ENCODE data around the gene ERICH6B. TPM values are rescaled to one million over a fixed set of nuclear protein-coding genes. Genes with fewer than 3 reads are reported as not detected.

Gene ERICH6B
- total and polyA plus RNA-seq, 4 donors, result not detected

DNA sequence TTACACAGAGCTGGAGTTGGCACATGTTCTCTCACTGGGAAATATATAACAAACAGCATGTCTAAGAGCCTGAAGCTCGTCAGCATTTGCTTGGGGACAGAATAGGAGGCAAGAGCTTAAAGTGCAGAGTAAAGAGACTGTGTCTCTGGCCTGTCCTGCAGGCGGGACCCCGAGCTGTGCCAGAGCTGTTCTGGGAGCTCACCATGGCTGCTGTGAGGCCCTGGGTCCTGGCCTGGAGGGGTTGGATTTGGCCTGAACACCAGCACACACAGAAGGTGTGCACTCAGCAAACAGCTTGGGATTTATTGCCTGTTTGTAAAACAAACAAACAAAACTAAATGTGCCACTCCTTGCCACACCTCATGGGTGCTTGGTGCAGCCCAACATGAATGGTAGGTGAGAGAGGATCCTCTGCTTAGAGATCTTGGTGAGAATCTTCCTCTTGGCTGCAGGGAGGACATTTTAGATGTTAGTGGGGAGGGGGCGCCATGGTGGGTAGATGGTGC, 60.9 kb downstream of the ERICH6B start:
- WGBS, 2 donors, result 92 to 95% methylated on average over 4 of the region's 4 CpGs
- H3K4me3 ChIP-seq, result no peak overlapping the region
- H3K4me1 ChIP-seq (ENCODE audit: control insufficient read depth in 5 of 5, insufficient read depth in 5 of 5, low read length in 5 of 5), result no peaks in the 10 kb centered on the region
- ATAC-seq (ENCODE audit: insufficient read depth, low FRiP score), result no peak
- no peaks in the 10 kb centered on the region for H3K27me3 ChIP-seq (ENCODE audit: control insufficient read depth in 3 of 3, insufficient read depth in 3 of 3, low read length in 2 of 3)
- DNase-seq, result no peak
- no peaks in the 10 kb centered on the region for H3K36me3 ChIP-seq (ENCODE audit: control insufficient read depth in 4 of 4, insufficient read depth in 4 of 4, low read length in 4 of 4)
- H3K9me3 ChIP-seq (ENCODE audit: control insufficient read depth in 4 of 4, insufficient read depth in 3 of 4, low read length in 3 of 4), result peaks cover 0 to 9% (median 0%) of the 10 kb centered on the region in 4 donors
- no peak overlapping the region for H3K9ac ChIP-seq (ENCODE audit: insufficient read depth in 1 of 2, low read length in 2 of 2)
- TF ChIP-seq CTCF (IDR thresholded peaks at IDR 0.05; ENCODE audit: control extremely low read depth, extremely low read depth), result no peak
- H3K27ac ChIP-seq (ENCODE audit: low read depth in 1 of 2, low read length in 1 of 2), result no peak overlapping the region

- Histone ChIP-seq H3K9me3 (ENCODE audit: control insufficient read depth in 4 of 4, insufficient read depth in 3 of 4, low read length in 3 of 4) (no peaks in the 10 kb centered on the region), H3K9ac (ENCODE audit: insufficient read depth in 1 of 2, low read length in 2 of 2) (no peak overlapping the region), H3K27me3 (ENCODE audit: control insufficient read depth in 3 of 3, insufficient read depth in 3 of 3, low read length in 2 of 3) (no peaks in the 10 kb centered on the region), H3K27ac (ENCODE audit: low read depth in 1 of 2, low read length in 1 of 2) (no peak overlapping the region), H3K4me1 (ENCODE audit: control insufficient read depth in 5 of 5, insufficient read depth in 5 of 5, low read length in 5 of 5) (no peaks in the 10 kb centered on the region), H3K4me3 (no peak overlapping the region), H3K36me3 (ENCODE audit: control insufficient read depth in 4 of 4, insufficient read depth in 4 of 4, low read length in 4 of 4) (no peaks in the 10 kb centered on the region)
- DNase-seq (no peak), ATAC-seq (ENCODE audit: insufficient read depth, low FRiP score) (no peak)
- WGBS, 2 donors, result 75 to 78% methylated on average over 6 of the region's 6 CpGs
- no peak for TF ChIP-seq CTCF (IDR thresholded peaks at IDR 0.05; ENCODE audit: control extremely low read depth, extremely low read depth)
Observed at GRCh38 chr13:45548281-45548680, 67.3 kb downstream of the ERICH6B start.

- H3K27me3 ChIP-seq (ENCODE audit: control insufficient read depth in 3 of 3, insufficient read depth in 3 of 3, low read length in 2 of 3), result no peaks in the 10 kb centered on the region
- H3K4me1 ChIP-seq (ENCODE audit: control insufficient read depth in 5 of 5, insufficient read depth in 5 of 5, low read length in 5 of 5), result no peaks in the 10 kb centered on the region
- H3K9me3 ChIP-seq (ENCODE audit: control insufficient read depth in 4 of 4, insufficient read depth in 3 of 4, low read length in 3 of 4), result no peaks in the 10 kb centered on the region
- H3K4me3 ChIP-seq, result no peak overlapping the region
- 89 to 91% methylated on average over 8 of the region's 8 CpGs for WGBS, 2 donors
- no peak overlapping the region for H3K27ac ChIP-seq (ENCODE audit: low read depth in 1 of 2, low read length in 1 of 2)
- DNase-seq (no peak), ATAC-seq (ENCODE audit: insufficient read depth, low FRiP score) (no peak)
- H3K36me3 ChIP-seq (ENCODE audit: control insufficient read depth in 4 of 4, insufficient read depth in 4 of 4, low read length in 4 of 4), result no peaks in the 10 kb centered on the region
- H3K9ac ChIP-seq (ENCODE audit: insufficient read depth in 1 of 2, low read length in 2 of 2), result no peak overlapping the region
- no peak for TF ChIP-seq CTCF (IDR thresholded peaks at IDR 0.05; ENCODE audit: control extremely low read depth, extremely low read depth)
Observed at GRCh38 chr13:45546410-45546765, 69.2 kb downstream of the ERICH6B start.

All from lung (tissue), 12 donors.